ENCODE results near the gene AMOTL1. TPM values are rescaled to one million over a fixed set of nuclear protein-coding genes. Genes with fewer than 3 reads are reported as not detected.

Gene AMOTL1
- total RNA-seq, 1 donor from 2014 or later = 35.9 TPM

GRCh38 chr11:94741022-94741679 is 27.0 kb upstream of the AMOTL1 start:
- Mint-ChIP-seq H3K27ac (ENCODE audit: unreplicated experiment) (peak overlapping the region; percentile 64), H3K9me3 (ENCODE audit: unreplicated experiment) (no peaks in the 10 kb centered on the region), H3K27me3 (ENCODE audit: unreplicated experiment) (peaks cover 9% of the 10 kb centered on the region), H3K4me3 (ENCODE audit: unreplicated experiment) (peak overlapping the region; percentile 93), H3K36me3 (ENCODE audit: low read depth, unreplicated experiment) (peaks cover 4% of the 10 kb centered on the region), H3K4me1 (ENCODE audit: unreplicated experiment) (peaks cover 13% of the 10 kb centered on the region)
- DNase-seq (ENCODE audit: low spot score) = peak; percentile 15
- peak; percentile 46 for TF ChIP-seq CTCF (IDR thresholded peaks at IDR 0.05; ENCODE audit: unreplicated experiment)

GRCh38 chr11:94742665-94743064 is 25.5 kb upstream of the AMOTL1 start:
- DNase-seq (ENCODE audit: low spot score) = no peak
- no peaks in the 10 kb centered on the region for H3K9me3 Mint-ChIP-seq (ENCODE audit: unreplicated experiment)
- H3K36me3 Mint-ChIP-seq (ENCODE audit: low read depth, unreplicated experiment) = peaks cover 4% of the 10 kb centered on the region
- TF ChIP-seq CTCF (IDR thresholded peaks at IDR 0.05; ENCODE audit: unreplicated experiment) = no peak
- H3K4me1 Mint-ChIP-seq (ENCODE audit: unreplicated experiment) = peaks cover 13% of the 10 kb centered on the region
- peaks cover 6% of the 10 kb centered on the region for H3K27me3 Mint-ChIP-seq (ENCODE audit: unreplicated experiment)
- no peak overlapping the region for H3K4me3 Mint-ChIP-seq (ENCODE audit: unreplicated experiment)
- no peak overlapping the region for H3K27ac Mint-ChIP-seq (ENCODE audit: unreplicated experiment)

- DNase-seq (ENCODE audit: low spot score) = no peak
- H3K36me3 Mint-ChIP-seq (ENCODE audit: low read depth, unreplicated experiment) = no peaks in the 10 kb centered on the region
- H3K27me3 Mint-ChIP-seq (ENCODE audit: unreplicated experiment) = peaks cover 10% of the 10 kb centered on the region
- TF ChIP-seq CTCF (IDR thresholded peaks at IDR 0.05; ENCODE audit: unreplicated experiment) = no peak
- peaks cover 21% of the 10 kb centered on the region for H3K4me1 Mint-ChIP-seq (ENCODE audit: unreplicated experiment)
- no peaks in the 10 kb centered on the region for H3K9me3 Mint-ChIP-seq (ENCODE audit: unreplicated experiment)
- no peak overlapping the region for H3K4me3 Mint-ChIP-seq (ENCODE audit: unreplicated experiment)
- no peak overlapping the region for H3K27ac Mint-ChIP-seq (ENCODE audit: unreplicated experiment)
These were observed 21.4 kb upstream of the AMOTL1 start for GRCh38 chr11:94746721-94747120.

- H3K27ac Mint-ChIP-seq (ENCODE audit: unreplicated experiment) = no peak overlapping the region
These were observed 21.0 kb upstream of the AMOTL1 start for GRCh38 chr11:94747146-94747545.

More at GRCh38 chr11:94747146-94747545, 21.0 kb upstream of the AMOTL1 start:
- Mint-ChIP-seq H3K27me3 (ENCODE audit: unreplicated experiment) (peaks cover 6% of the 10 kb centered on the region), H3K36me3 (ENCODE audit: low read depth, unreplicated experiment) (no peaks in the 10 kb centered on the region), H3K4me1 (ENCODE audit: unreplicated experiment) (peaks cover 18% of the 10 kb centered on the region), H3K9me3 (ENCODE audit: unreplicated experiment) (no peaks in the 10 kb centered on the region), H3K4me3 (ENCODE audit: unreplicated experiment) (no peak overlapping the region)
- DNase-seq (ENCODE audit: low spot score) = no peak
- no peak for TF ChIP-seq CTCF (IDR thresholded peaks at IDR 0.05; ENCODE audit: unreplicated experiment)
